ENCODE results near the gene PAK1IP1. TPM values are rescaled to one million over a fixed set of nuclear protein-coding genes. Genes with fewer than 3 reads are reported as not detected.

Gene PAK1IP1
- total and polyA plus RNA-seq, 10 of the 15 experiments (the other 5 are each of a cell fraction or from before 2014, with no cell fraction given): 26.0 to 98.5 (median 47.8) TPM

- no peaks in the 10 kb centered on the region for H3K4me1 ChIP-seq (ENCODE audit: control insufficient read depth, insufficient read depth, low read length)
- in situ Hi-C loops (cut with MboI) (no loop called here), intact Hi-C loops (cut with micrococcal nuclease; ENCODE audit: unreplicated experiment) (no loop called here)
- FAIRE-seq (no peak), ATAC-seq (no peak), DNase-seq (ENCODE audit: low read depth, low spot score) (no peak)
- CTCF ChIA-PET: no interaction called here
- no peak overlapping the region for H3K4me3 ChIP-seq
- SMC1A ChIA-PET (ENCODE audit: uncharacterized antibody, unreplicated experiment): interaction anchor here (0.6 to 1.9 kb wide), 2 partner anchors 8 to 73 kb away, joined by 3 to 6 read pairs; partner anchors contain the start of genes C6orf52 and PAK1IP1
- no peaks in the 10 kb centered on the region for H3K9me3 ChIP-seq (replicated peaks; ENCODE audit: control insufficient read depth, insufficient read depth, low read length)
- BruUV-seq (replicated peaks): no TSS peak
- no peaks in the 10 kb centered on the region for H3K27me3 ChIP-seq (replicated peaks in 1 of 2; ENCODE audit: control insufficient read depth in 2 of 2, insufficient read depth in 2 of 2, low read length in 1 of 2)
- TF ChIP-seq TARDBP (IDR thresholded peaks at IDR 0.05; ENCODE audit: borderline replicate concordance) (no peak), SIN3A (IDR thresholded peaks at IDR 0.05; ENCODE audit: low read depth, low read length) (no peak), MEF2B (IDR thresholded peaks at IDR 0.05; ENCODE audit: partially characterized antibody, poor library complexity, severe bottlenecking) (no peak), HDAC6 (IDR thresholded peaks at IDR 0.05; ENCODE audit: unreplicated experiment) (no peak), ASH2L (IDR thresholded peaks at IDR 0.05; ENCODE audit: borderline replicate concordance, low read depth) (no peak), ZNF622 (IDR thresholded peaks at IDR 0.05) (no peak), MTA3 (IDR thresholded peaks at IDR 0.05; ENCODE audit: borderline replicate concordance, low read length) (no peak), ZBTB33 (IDR thresholded peaks at IDR 0.05) (no peak)
- 92% methylated on average over 8 of the region's 8 CpGs for WGBS (ENCODE audit: insufficient coverage, insufficient replicate concordance, low lambda C conversion rate, missing lambda C conversion rate)
- POLR2A ChIA-PET: interaction anchor here (1.1 kb wide), 1 partner anchor 36 kb away, joined by 3 read pairs; the partner anchor contains the start of gene TMEM14C
- H3K9ac ChIP-seq (ENCODE audit: control insufficient read depth, insufficient read depth, low read length): no peak overlapping the region
- H3K4me2 ChIP-seq (ENCODE audit: control insufficient read depth, insufficient read depth): no peak overlapping the region
- no peak overlapping the region for H3K27ac ChIP-seq (ENCODE audit: control insufficient read depth, insufficient read depth)
- no peak overlapping the region for H2AFZ ChIP-seq (ENCODE audit: control insufficient read depth, low read depth, low read length)
- H4K20me1 ChIP-seq (ENCODE audit: control insufficient read depth, insufficient read depth): no peaks in the 10 kb centered on the region
- H3K79me2 ChIP-seq (ENCODE audit: control insufficient read depth, insufficient read depth, low read length): no peaks in the 10 kb centered on the region
- H3K36me3 ChIP-seq (ENCODE audit: control insufficient read depth in 2 of 2, insufficient read depth in 2 of 2, low read length in 1 of 2): no peaks in the 10 kb centered on the region
- RAD21 ChIA-PET (ENCODE audit: unreplicated experiment): no interaction called here
Observed at GRCh38 chr6:10686901-10687300, 7.9 kb upstream of the PAK1IP1 start.

Measured in GM12878 (cell line).